ENCODE results near the gene EXOSC5. TPM values are rescaled to one million over a fixed set of nuclear protein-coding genes. Genes with fewer than 3 reads are reported as not detected.

Gene EXOSC5
- total and polyA plus RNA-seq, 10 of the 15 experiments (the other 5 are each of a cell fraction or from before 2014, with no cell fraction given), result 15.8 to 123 (median 52.7) TPM

GRCh38 chr19:41403181-41403970 lies 6.2 kb upstream of the EXOSC5 start (continued):
- TF ChIP-seq PML (IDR thresholded peaks at IDR 0.05; ENCODE audit: low read length) (no peak), POLR2AphosphoS5 (IDR thresholded peaks at IDR 0.05; ENCODE audit: low read length) (no peak), BRCA1 (IDR thresholded peaks at IDR 0.05; ENCODE audit: low read depth, low read length) (no peak), MAX (IDR thresholded peaks at IDR 0.05; ENCODE audit: low read depth, low read length) (no peak), MEF2B (IDR thresholded peaks at IDR 0.05; ENCODE audit: partially characterized antibody, poor library complexity, severe bottlenecking) (no peak), ZNF274 (IDR thresholded peaks at IDR 0.05; ENCODE audit: insufficient read depth, insufficient read length) (no peak), EZH2 (IDR thresholded peaks at IDR 0.05; ENCODE audit: borderline replicate concordance, control insufficient read depth, low read depth, low read length) (no peak), TCF3 (IDR thresholded peaks at IDR 0.05; ENCODE audit: borderline replicate concordance, insufficient read depth, low read depth, low read length) (no peak)

GRCh38 chr19:41402010-41402409 lies 4.9 kb upstream of the EXOSC5 start:
- Histone ChIP-seq H3K9ac (ENCODE audit: control insufficient read depth, insufficient read depth, low read length) (no peak overlapping the region), H3K4me2 (ENCODE audit: control insufficient read depth, insufficient read depth) (no peak overlapping the region), H3K27me3 (replicated peaks in 1 of 2; ENCODE audit: control insufficient read depth in 2 of 2, insufficient read depth in 2 of 2, low read length in 1 of 2) (no peaks in the 10 kb centered on the region), H3K36me3 (ENCODE audit: control insufficient read depth in 2 of 2, insufficient read depth in 2 of 2, low read length in 1 of 2) (no peaks in the 10 kb centered on the region; a peak in 1 of 4 replicates), H4K20me1 (ENCODE audit: control insufficient read depth, insufficient read depth) (no peaks in the 10 kb centered on the region), H3K79me2 (ENCODE audit: control insufficient read depth, insufficient read depth, low read length) (peaks cover 26% of the 10 kb centered on the region), H3K27ac (ENCODE audit: control insufficient read depth, insufficient read depth) (no peak overlapping the region), H3K4me3 (no peak overlapping the region), H3K4me1 (ENCODE audit: control insufficient read depth, insufficient read depth, low read length) (no peaks in the 10 kb centered on the region), H2AFZ (ENCODE audit: control insufficient read depth, low read depth, low read length) (no peak overlapping the region), H3K9me3 (replicated peaks; ENCODE audit: control insufficient read depth, insufficient read depth, low read length) (no peaks in the 10 kb centered on the region)
- ChIA-PET RAD21 (ENCODE audit: unreplicated experiment) (no interaction called here), CTCF (interaction anchor here (1.0 kb wide), 1 partner anchor 47 kb away, joined by 3 read pairs; no protein-coding TSS in a partner anchor), POLR2A (interaction anchor here (1.0 kb wide), 1 partner anchor 22 kb away, joined by 3 read pairs; no protein-coding TSS in a partner anchor), SMC1A (ENCODE audit: uncharacterized antibody, unreplicated experiment) (no interaction called here)
- FAIRE-seq, result no peak
- WGBS (ENCODE audit: insufficient coverage, insufficient replicate concordance, low lambda C conversion rate, missing lambda C conversion rate), result 54% methylated on average over 3 of the region's 3 CpGs
- no TSS peak for BruUV-seq (replicated peaks)
- no peak for DNase-seq (ENCODE audit: low read depth, low spot score)
- in situ Hi-C loops (cut with MboI) (no loop called here), intact Hi-C loops (cut with micrococcal nuclease; ENCODE audit: unreplicated experiment) (no loop called here)
- ATAC-seq, result no peak
- TF ChIP-seq SPI1 (IDR thresholded peaks at IDR 0.05; ENCODE audit: borderline replicate concordance, insufficient read depth, low read depth, low read length), result no peak
- no peak for TF ChIP-seq POLR2AphosphoS5 (IDR thresholded peaks at IDR 0.05; ENCODE audit: low read length)
- TF ChIP-seq NBN (IDR thresholded peaks at IDR 0.05), result no peak
- TF ChIP-seq, protein P1, sequence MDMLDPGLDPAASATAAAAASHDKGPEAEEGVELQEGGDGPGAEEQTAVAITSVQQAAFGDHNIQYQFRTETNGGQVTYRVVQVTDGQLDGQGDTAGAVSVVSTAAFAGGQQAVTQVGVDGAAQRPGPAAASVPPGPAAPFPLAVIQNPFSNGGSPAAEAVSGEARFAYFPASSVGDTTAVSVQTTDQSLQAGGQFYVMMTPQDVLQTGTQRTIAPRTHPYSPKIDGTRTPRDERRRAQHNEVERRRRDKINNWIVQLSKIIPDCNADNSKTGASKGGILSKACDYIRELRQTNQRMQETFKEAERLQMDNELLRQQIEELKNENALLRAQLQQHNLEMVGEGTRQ (IDR thresholded peaks at IDR 0.05; ENCODE audit: borderline replicate concordance, low read depth, low read length), result no peak
- TF ChIP-seq CTCF (IDR thresholded peaks at IDR 0.05 in 2 of 3, conservative IDR thresholded peaks at IDR 0.05 in 1 of 3; ENCODE audit: control insufficient read depth in 2 of 3, extremely low read depth in 1 of 3, insufficient read depth in 1 of 3, low read depth in 3 of 3, low read length in 3 of 3), result no peak
- TF ChIP-seq SREBF2 (IDR thresholded peaks at IDR 0.05; ENCODE audit: low read length), result no peak
- TF ChIP-seq POU2F2 (IDR thresholded peaks at IDR 0.05; ENCODE audit: borderline replicate concordance, low read depth, low read length), result no peak
- TF ChIP-seq RFX5 (IDR thresholded peaks at IDR 0.05; ENCODE audit: low read depth, low read length), result no peak
- TF ChIP-seq ZNF384 (IDR thresholded peaks at IDR 0.05; ENCODE audit: borderline replicate concordance, low read depth, low read length), result no peak
- no peak for TF ChIP-seq ATF3 (IDR thresholded peaks at IDR 0.05; ENCODE audit: borderline replicate concordance, extremely low read depth, low read depth, low read length)
- TF ChIP-seq, protein P2, sequence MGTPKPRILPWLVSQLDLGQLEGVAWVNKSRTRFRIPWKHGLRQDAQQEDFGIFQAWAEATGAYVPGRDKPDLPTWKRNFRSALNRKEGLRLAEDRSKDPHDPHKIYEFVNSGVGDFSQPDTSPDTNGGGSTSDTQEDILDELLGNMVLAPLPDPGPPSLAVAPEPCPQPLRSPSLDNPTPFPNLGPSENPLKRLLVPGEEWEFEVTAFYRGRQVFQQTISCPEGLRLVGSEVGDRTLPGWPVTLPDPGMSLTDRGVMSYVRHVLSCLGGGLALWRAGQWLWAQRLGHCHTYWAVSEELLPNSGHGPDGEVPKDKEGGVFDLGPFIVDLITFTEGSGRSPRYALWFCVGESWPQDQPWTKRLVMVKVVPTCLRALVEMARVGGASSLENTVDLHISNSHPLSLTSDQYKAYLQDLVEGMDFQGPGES (IDR thresholded peaks at IDR 0.05), result no peak

Measured in GM12878 (cell line).